Measurements from ENCODE around the gene CCR1.
"Not testable (repeated sequence)": the region's sequence is repeated elsewhere in the genome, so short reads cannot be mapped to it uniquely, and the experiment has no call there.

Gene CCR1

DNA sequence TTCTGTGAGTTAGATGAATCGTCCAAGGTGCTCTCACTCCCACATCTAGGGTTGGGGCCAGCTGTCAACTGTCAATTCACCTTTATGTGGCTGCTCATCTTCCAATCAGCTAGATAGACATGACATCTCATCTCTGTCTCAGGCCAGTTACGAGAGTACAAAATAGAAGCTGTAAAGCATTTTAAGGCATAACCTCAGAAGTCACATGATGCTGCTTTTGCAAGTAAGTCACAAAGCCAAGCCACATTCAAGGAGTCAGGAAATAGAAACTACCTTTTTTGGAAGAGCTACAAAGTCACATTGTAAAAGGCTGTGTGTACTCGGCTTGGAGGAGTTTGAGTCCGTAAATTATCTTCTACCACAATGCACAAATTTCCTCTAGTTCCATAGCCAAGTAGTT is 5.1 kb upstream of the CCR1 start:
- Histone ChIP-seq H3K27me3 (ENCODE audit: control insufficient read depth, insufficient read depth, low read length, poor library complexity, severe bottlenecking) (no peaks in the 10 kb centered on the region), H3K36me3 (ENCODE audit: control insufficient read depth, insufficient read depth, low read length) (no peaks in the 10 kb centered on the region), H3K9me3 (ENCODE audit: control insufficient read depth, low read length) (no peaks in the 10 kb centered on the region), H3K4me3 (ENCODE audit: insufficient read depth, low read depth, low read length) (no peak overlapping the region), H3K27ac (ENCODE audit: insufficient read depth, low read depth, low read length, poor library complexity, severe bottlenecking) (no peak overlapping the region), H3K4me1 (ENCODE audit: control insufficient read depth, insufficient read depth, low read length) (no peaks in the 10 kb centered on the region)
- WGBS, 2 experiments: 92 to 93% methylated on average over 4 of the region's 4 CpGs

DNA sequence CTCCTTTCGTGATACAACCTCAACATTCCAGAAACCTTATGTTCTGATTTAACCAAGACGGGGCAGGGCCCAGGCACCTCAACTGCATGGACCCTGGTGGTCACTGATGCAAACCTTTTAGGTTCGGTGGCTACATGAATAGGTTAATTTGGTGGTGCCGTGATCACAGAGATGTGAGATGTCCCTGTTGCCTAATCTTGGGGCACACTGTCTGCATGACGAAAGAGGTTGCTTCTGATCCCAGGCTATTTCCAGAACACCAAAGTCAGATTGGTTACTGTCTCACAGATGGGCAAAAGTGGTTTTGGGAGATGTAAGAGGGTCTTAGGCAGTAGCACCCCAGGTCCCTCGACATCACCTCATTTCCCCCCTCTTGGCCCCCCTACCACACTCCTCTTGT is 4.0 kb upstream of the CCR1 start:
- Histone ChIP-seq H3K4me1 (ENCODE audit: control insufficient read depth, insufficient read depth, low read length) (no peaks in the 10 kb centered on the region), H3K27me3 (ENCODE audit: control insufficient read depth, insufficient read depth, low read length, poor library complexity, severe bottlenecking) (no peaks in the 10 kb centered on the region)
- WGBS, 2 experiments: 90 to 93% methylated on average over 6 of the region's 6 CpGs

DNA sequence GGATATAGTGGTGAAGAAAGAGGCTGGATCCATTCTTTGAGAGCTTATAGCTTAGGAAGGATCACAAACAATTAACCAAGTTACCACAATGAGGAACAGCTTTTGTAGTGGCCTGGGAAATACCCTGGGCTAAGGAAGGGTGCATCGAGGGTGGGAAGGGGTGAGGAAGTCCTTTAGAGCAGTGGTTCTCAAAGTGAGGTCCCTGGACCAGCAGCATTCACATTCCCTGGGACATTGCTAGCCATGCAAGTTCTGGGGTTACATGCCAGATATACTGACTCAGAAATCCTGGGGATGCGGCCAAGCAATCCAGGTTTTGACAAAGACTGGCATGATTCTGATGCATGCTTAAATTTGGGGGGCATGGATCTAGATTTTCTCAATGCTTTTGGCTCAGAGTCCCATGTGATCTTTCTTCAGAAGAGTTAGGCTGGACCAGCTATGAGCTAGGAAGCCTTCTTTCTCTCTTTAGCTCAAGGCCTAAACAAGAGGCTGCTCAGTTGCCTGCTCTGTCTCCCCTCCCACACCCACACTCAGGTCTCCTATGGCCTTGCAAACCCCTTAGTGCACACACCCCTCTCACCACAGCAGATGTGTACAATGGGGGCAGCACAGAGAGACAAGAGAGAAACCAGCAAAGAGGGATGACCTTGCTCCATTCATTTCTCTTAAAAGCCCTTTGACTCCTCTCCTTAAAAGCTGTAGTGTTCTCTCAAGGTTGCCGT is 1.8 kb upstream of the CCR1 start:
- Histone ChIP-seq H3K27ac (ENCODE audit: insufficient read depth, low read depth, low read length, poor library complexity, severe bottlenecking) (no peak overlapping the region), H3K36me3 (ENCODE audit: control insufficient read depth, insufficient read depth, low read length) (no peaks in the 10 kb centered on the region), H3K9me3 (ENCODE audit: control insufficient read depth, low read length) (no peaks in the 10 kb centered on the region), H3K4me3 (ENCODE audit: insufficient read depth, low read depth, low read length) (no peak overlapping the region), H3K27me3 (ENCODE audit: control insufficient read depth, insufficient read depth, low read length, poor library complexity, severe bottlenecking) (no peaks in the 10 kb centered on the region), H3K4me1 (ENCODE audit: control insufficient read depth, insufficient read depth, low read length) (no peaks in the 10 kb centered on the region)
- 89 to 94% methylated on average over 3 of the region's 3 CpGs for WGBS, 2 experiments

More for the DNA sequence above, 4.0 kb upstream of the CCR1 start:
- Histone ChIP-seq H3K4me3 (ENCODE audit: insufficient read depth, low read depth, low read length) (no peak overlapping the region), H3K9me3 (ENCODE audit: control insufficient read depth, low read length) (no peaks in the 10 kb centered on the region), H3K36me3 (ENCODE audit: control insufficient read depth, insufficient read depth, low read length) (no peaks in the 10 kb centered on the region), H3K27ac (ENCODE audit: insufficient read depth, low read depth, low read length, poor library complexity, severe bottlenecking) (no peak overlapping the region)

GRCh38 chr3:46209053-46209452 is 940 bp upstream of the CCR1 start:
- Histone ChIP-seq H3K36me3 (ENCODE audit: control insufficient read depth, insufficient read depth, low read length) (no peaks in the 10 kb centered on the region), H3K9me3 (ENCODE audit: control insufficient read depth, low read length) (no peaks in the 10 kb centered on the region), H3K27ac (ENCODE audit: insufficient read depth, low read depth, low read length, poor library complexity, severe bottlenecking) (no peak overlapping the region), H3K4me1 (ENCODE audit: control insufficient read depth, insufficient read depth, low read length) (no peaks in the 10 kb centered on the region), H3K27me3 (ENCODE audit: control insufficient read depth, insufficient read depth, low read length, poor library complexity, severe bottlenecking) (no peaks in the 10 kb centered on the region), H3K4me3 (ENCODE audit: insufficient read depth, low read depth, low read length) (no peak overlapping the region)
- WGBS, 2 experiments: 57 to 67% methylated on average over 2 of the region's 2 CpGs

DNA sequence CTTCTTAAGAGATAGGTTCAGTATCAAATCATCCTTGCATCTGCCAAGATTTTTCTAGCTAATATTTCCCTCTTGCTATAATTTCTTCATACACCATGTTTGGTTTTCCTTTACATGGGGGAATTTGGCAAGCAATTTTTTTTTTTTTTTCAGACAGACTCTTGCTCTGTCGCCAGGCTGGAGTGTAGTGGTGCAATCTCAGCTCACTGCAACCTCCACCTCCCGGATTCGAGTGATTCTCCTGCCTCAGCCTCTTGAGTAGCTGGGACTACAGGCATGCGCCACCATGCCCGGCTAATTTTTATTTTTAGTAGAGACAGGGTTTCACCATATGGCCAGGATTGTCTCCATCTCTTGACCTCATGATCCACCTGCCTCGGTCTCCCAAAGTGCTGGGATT is 599 bp downstream of the CCR1 start:
- H3K4me1 ChIP-seq (ENCODE audit: control insufficient read depth, insufficient read depth, low read length); H3K27me3 ChIP-seq (ENCODE audit: control insufficient read depth, insufficient read depth, low read length, poor library complexity, severe bottlenecking); H3K4me3 ChIP-seq (ENCODE audit: insufficient read depth, low read depth, low read length); H3K27ac ChIP-seq (ENCODE audit: insufficient read depth, low read depth, low read length, poor library complexity, severe bottlenecking); H3K36me3 ChIP-seq (ENCODE audit: control insufficient read depth, insufficient read depth, low read length); H3K9me3 ChIP-seq (ENCODE audit: control insufficient read depth, low read length): not testable (repeated sequence)
- WGBS, 2 experiments: 89 to 96% methylated on average over 6 of the region's 6 CpGs

GRCh38 chr3:46206282-46207015 is 1.7 kb downstream of the CCR1 start:
- no peak overlapping the region for H3K4me3 ChIP-seq (ENCODE audit: insufficient read depth, low read depth, low read length)
- 88 to 89% methylated on average over 6 of the region's 6 CpGs for WGBS, 2 experiments
- H3K27me3 ChIP-seq (ENCODE audit: control insufficient read depth, insufficient read depth, low read length, poor library complexity, severe bottlenecking): no peaks in the 10 kb centered on the region
- H3K36me3 ChIP-seq (ENCODE audit: control insufficient read depth, insufficient read depth, low read length): no peaks in the 10 kb centered on the region
- no peak overlapping the region for H3K27ac ChIP-seq (ENCODE audit: insufficient read depth, low read depth, low read length, poor library complexity, severe bottlenecking)
- H3K4me1 ChIP-seq (ENCODE audit: control insufficient read depth, insufficient read depth, low read length): no peaks in the 10 kb centered on the region
- H3K9me3 ChIP-seq (ENCODE audit: control insufficient read depth, low read length): no peaks in the 10 kb centered on the region

GRCh38 chr3:46205286-46205960 is 2.7 kb downstream of the CCR1 start:
- Histone ChIP-seq H3K9me3 (ENCODE audit: control insufficient read depth, low read length) (no peaks in the 10 kb centered on the region), H3K4me1 (ENCODE audit: control insufficient read depth, insufficient read depth, low read length) (no peaks in the 10 kb centered on the region), H3K27ac (ENCODE audit: insufficient read depth, low read depth, low read length, poor library complexity, severe bottlenecking) (no peak overlapping the region), H3K36me3 (ENCODE audit: control insufficient read depth, insufficient read depth, low read length) (no peaks in the 10 kb centered on the region), H3K4me3 (ENCODE audit: insufficient read depth, low read depth, low read length) (no peak overlapping the region), H3K27me3 (ENCODE audit: control insufficient read depth, insufficient read depth, low read length, poor library complexity, severe bottlenecking) (no peaks in the 10 kb centered on the region)
- 82 to 86% methylated on average over 1 to 2 of the region's 2 CpGs for WGBS, 2 experiments

GRCh38 chr3:46203681-46204080 is 4.4 kb downstream of the CCR1 start:
- Histone ChIP-seq H3K27ac (ENCODE audit: insufficient read depth, low read depth, low read length, poor library complexity, severe bottlenecking) (no peak overlapping the region), H3K4me1 (ENCODE audit: control insufficient read depth, insufficient read depth, low read length) (no peaks in the 10 kb centered on the region), H3K27me3 (ENCODE audit: control insufficient read depth, insufficient read depth, low read length, poor library complexity, severe bottlenecking) (no peaks in the 10 kb centered on the region), H3K36me3 (ENCODE audit: control insufficient read depth, insufficient read depth, low read length) (no peaks in the 10 kb centered on the region), H3K9me3 (ENCODE audit: control insufficient read depth, low read length) (no peaks in the 10 kb centered on the region), H3K4me3 (ENCODE audit: insufficient read depth, low read depth, low read length) (no peak overlapping the region)
- 93 to 94% methylated on average over 12 of the region's 12 CpGs for WGBS, 2 experiments

DNA sequence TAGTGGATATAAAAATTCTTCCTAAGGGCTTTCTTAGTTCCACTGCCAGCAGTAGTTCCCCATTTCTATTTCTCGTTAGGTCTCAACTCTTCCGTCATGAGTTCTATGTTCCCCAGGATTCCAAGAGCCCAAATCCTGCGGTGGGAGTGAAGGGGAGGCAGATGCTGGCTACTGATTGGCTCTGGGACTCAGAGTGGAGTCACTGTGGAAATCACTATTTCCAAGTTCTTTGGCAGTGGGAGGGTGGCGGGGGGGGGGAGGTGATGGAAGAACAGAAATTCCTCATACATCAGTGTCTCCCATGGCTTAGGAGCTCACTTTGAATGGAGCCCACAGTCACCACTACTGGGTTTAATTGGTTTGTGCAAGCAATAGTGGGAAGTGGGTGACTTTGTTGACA is 5.6 kb downstream of the CCR1 start:
- 95 to 97% methylated on average over 4 of the region's 4 CpGs for WGBS, 2 experiments
- Histone ChIP-seq H3K27ac (ENCODE audit: insufficient read depth, low read depth, low read length, poor library complexity, severe bottlenecking) (no peak overlapping the region), H3K4me1 (ENCODE audit: control insufficient read depth, insufficient read depth, low read length) (no peaks in the 10 kb centered on the region), H3K9me3 (ENCODE audit: control insufficient read depth, low read length) (no peaks in the 10 kb centered on the region), H3K27me3 (ENCODE audit: control insufficient read depth, insufficient read depth, low read length, poor library complexity, severe bottlenecking) (no peaks in the 10 kb centered on the region), H3K4me3 (ENCODE audit: insufficient read depth, low read depth, low read length) (no peak overlapping the region), H3K36me3 (ENCODE audit: control insufficient read depth, insufficient read depth, low read length) (no peaks in the 10 kb centered on the region)

DNA sequence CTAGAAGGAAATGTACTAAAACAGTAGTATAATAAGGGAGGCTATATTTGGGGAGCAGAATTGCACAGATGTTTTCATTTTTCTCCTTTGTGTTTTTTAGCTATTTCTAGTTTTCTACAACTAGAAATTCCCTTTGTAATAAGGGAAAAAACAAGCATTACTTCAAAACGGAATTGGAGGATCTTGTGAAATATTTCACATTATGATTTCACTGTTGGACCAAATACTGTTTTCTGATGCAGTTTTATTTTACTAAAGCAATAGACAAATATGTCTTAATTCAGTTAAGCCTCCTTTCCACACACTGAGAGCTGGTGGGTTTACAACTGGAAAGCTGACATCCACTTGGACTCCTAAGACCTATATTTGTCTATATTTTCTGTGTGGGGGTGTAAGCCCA is 7.3 kb downstream of the CCR1 start:
- Histone ChIP-seq H3K4me1 (ENCODE audit: control insufficient read depth, insufficient read depth, low read length) (no peaks in the 10 kb centered on the region), H3K9me3 (ENCODE audit: control insufficient read depth, low read length) (no peaks in the 10 kb centered on the region), H3K27ac (ENCODE audit: insufficient read depth, low read depth, low read length, poor library complexity, severe bottlenecking) (no peak overlapping the region), H3K36me3 (ENCODE audit: control insufficient read depth, insufficient read depth, low read length) (no peaks in the 10 kb centered on the region), H3K27me3 (ENCODE audit: control insufficient read depth, insufficient read depth, low read length, poor library complexity, severe bottlenecking) (no peaks in the 10 kb centered on the region), H3K4me3 (ENCODE audit: insufficient read depth, low read depth, low read length) (no peak overlapping the region)
- WGBS, 2 experiments: 100% methylated on average over 1 of the region's 1 CpG; no CpG with 5 or more reads in 1 of the 2 experiments

All from ectodermal cell (in vitro differentiated cells).